ENCODE results near the gene ASTN2.

ASTN2 gene

GRCh38 chr9:117407436-117408022 is 7.3 kb downstream of the ASTN2 start:
- no peak for DNase-seq
- TF ChIP-seq GATA1 (IDR thresholded peaks at IDR 0.05; ENCODE audit: low read depth, low read length), result no peak
- TF ChIP-seq POLR2A (IDR thresholded peaks at IDR 0.05; ENCODE audit: low read length), result no peak

GRCh38 chr9:117405950-117406705 is 8.7 kb downstream of the ASTN2 start:
- no peak for DNase-seq
- TF ChIP-seq POLR2A (IDR thresholded peaks at IDR 0.05; ENCODE audit: low read length) (no peak), GATA1 (IDR thresholded peaks at IDR 0.05; ENCODE audit: low read depth, low read length) (no peak)

GRCh38 chr9:117403848-117404247 is 11.0 kb downstream of the ASTN2 start:
- no peak for DNase-seq
- TF ChIP-seq GATA1 (IDR thresholded peaks at IDR 0.05; ENCODE audit: low read depth, low read length) (no peak), POLR2A (IDR thresholded peaks at IDR 0.05; ENCODE audit: low read length) (no peak)

GRCh38 chr9:117403403-117403811 is 11.4 kb downstream of the ASTN2 start:
- no peak for DNase-seq
- no peak for TF ChIP-seq POLR2A (IDR thresholded peaks at IDR 0.05; ENCODE audit: low read length)
- no peak for TF ChIP-seq GATA1 (IDR thresholded peaks at IDR 0.05; ENCODE audit: low read depth, low read length)

GRCh38 chr9:117400171-117400570 is 14.7 kb downstream of the ASTN2 start:
- TF ChIP-seq GATA1 (IDR thresholded peaks at IDR 0.05; ENCODE audit: low read depth, low read length), result no peak

GRCh38 chr9:117395151-117395650 is 19.7 kb downstream of the ASTN2 start:
- no peak for TF ChIP-seq GATA1 (IDR thresholded peaks at IDR 0.05; ENCODE audit: low read depth, low read length)
- TF ChIP-seq POLR2A (IDR thresholded peaks at IDR 0.05; ENCODE audit: low read length), result no peak
- DNase-seq, result no peak

More at GRCh38 chr9:117400171-117400570, 14.7 kb downstream of the ASTN2 start:
- no peak for DNase-seq

- no peak for DNase-seq
Observed at GRCh38 chr9:117394655-117395054, 20.2 kb downstream of the ASTN2 start.

GRCh38 chr9:117392992-117393391 is 21.9 kb downstream of the ASTN2 start:
- TF ChIP-seq GATA1 (IDR thresholded peaks at IDR 0.05; ENCODE audit: low read depth, low read length), result no peak
- no peak for TF ChIP-seq POLR2A (IDR thresholded peaks at IDR 0.05; ENCODE audit: low read length)
- no peak for DNase-seq

More at GRCh38 chr9:117394655-117395054, 20.2 kb downstream of the ASTN2 start:
- TF ChIP-seq POLR2A (IDR thresholded peaks at IDR 0.05; ENCODE audit: low read length) (no peak), GATA1 (IDR thresholded peaks at IDR 0.05; ENCODE audit: low read depth, low read length) (no peak)

GRCh38 chr9:117387422-117387821 is 27.4 kb downstream of the ASTN2 start:
- TF ChIP-seq GATA1 (IDR thresholded peaks at IDR 0.05; ENCODE audit: low read depth, low read length) (no peak), POLR2A (IDR thresholded peaks at IDR 0.05; ENCODE audit: low read length) (no peak)
- DNase-seq, result no peak

- TF ChIP-seq POLR2A (IDR thresholded peaks at IDR 0.05; ENCODE audit: low read length), result no peak
- no peak for TF ChIP-seq GATA1 (IDR thresholded peaks at IDR 0.05; ENCODE audit: low read depth, low read length)
- no peak for DNase-seq
Observed at GRCh38 chr9:117379341-117379740, 35.5 kb downstream of the ASTN2 start.

- no peak for DNase-seq
- TF ChIP-seq GATA1 (IDR thresholded peaks at IDR 0.05; ENCODE audit: low read depth, low read length) (no peak), POLR2A (IDR thresholded peaks at IDR 0.05; ENCODE audit: low read length) (no peak)
Observed at GRCh38 chr9:117377046-117377445, 37.8 kb downstream of the ASTN2 start.

- no peak for TF ChIP-seq POLR2A (IDR thresholded peaks at IDR 0.05; ENCODE audit: low read length)
- no peak for TF ChIP-seq GATA1 (IDR thresholded peaks at IDR 0.05; ENCODE audit: low read depth, low read length)
- DNase-seq, result no peak
Observed at GRCh38 chr9:117375956-117376355, 38.9 kb downstream of the ASTN2 start.

- TF ChIP-seq GATA1 (IDR thresholded peaks at IDR 0.05; ENCODE audit: low read depth, low read length) (no peak), POLR2A (IDR thresholded peaks at IDR 0.05; ENCODE audit: low read length) (no peak)
- no peak for DNase-seq
Observed at GRCh38 chr9:117374076-117374725, 40.7 kb downstream of the ASTN2 start.

- TF ChIP-seq GATA1 (IDR thresholded peaks at IDR 0.05; ENCODE audit: low read depth, low read length), result no peak
- no peak for TF ChIP-seq POLR2A (IDR thresholded peaks at IDR 0.05; ENCODE audit: low read length)
- no peak for DNase-seq
Observed at GRCh38 chr9:117368684-117369230, 46.1 kb downstream of the ASTN2 start.

Data from erythroblast (primary cell).